GM12872 (cell line): ENCODE measurements around the gene BNC1.

ENCODE experiments used
- TF ChIP-seq, protein P1 (sequence below): IDR thresholded peaks from 3 replicates; pipeline ENCODE4 v1.5.1; 2011; ENCODE audit warnings: low read depth, mild to moderate bottlenecking, low read length, moderate library complexity; ENCODE audit not compliant: insufficient read depth

Gene BNC1

DNA sequence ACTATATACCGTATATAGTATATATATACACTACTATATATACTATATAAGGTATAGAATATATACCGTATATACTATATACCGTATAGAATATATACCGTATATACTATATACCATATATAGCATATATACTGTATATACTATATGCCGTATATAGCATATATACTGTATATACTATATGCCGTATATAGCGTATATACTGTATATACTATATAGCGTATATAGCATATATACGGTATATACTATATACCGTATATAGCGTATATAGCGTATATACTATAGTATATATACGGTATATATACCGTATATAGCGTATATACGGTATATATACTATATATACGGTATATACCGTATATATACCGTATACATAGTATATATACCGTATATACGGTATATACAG, 54.2 kb downstream of the BNC1 start:
- TF ChIP-seq, protein P1, sequence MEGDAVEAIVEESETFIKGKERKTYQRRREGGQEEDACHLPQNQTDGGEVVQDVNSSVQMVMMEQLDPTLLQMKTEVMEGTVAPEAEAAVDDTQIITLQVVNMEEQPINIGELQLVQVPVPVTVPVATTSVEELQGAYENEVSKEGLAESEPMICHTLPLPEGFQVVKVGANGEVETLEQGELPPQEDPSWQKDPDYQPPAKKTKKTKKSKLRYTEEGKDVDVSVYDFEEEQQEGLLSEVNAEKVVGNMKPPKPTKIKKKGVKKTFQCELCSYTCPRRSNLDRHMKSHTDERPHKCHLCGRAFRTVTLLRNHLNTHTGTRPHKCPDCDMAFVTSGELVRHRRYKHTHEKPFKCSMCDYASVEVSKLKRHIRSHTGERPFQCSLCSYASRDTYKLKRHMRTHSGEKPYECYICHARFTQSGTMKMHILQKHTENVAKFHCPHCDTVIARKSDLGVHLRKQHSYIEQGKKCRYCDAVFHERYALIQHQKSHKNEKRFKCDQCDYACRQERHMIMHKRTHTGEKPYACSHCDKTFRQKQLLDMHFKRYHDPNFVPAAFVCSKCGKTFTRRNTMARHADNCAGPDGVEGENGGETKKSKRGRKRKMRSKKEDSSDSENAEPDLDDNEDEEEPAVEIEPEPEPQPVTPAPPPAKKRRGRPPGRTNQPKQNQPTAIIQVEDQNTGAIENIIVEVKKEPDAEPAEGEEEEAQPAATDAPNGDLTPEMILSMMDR: no peak

DNA sequence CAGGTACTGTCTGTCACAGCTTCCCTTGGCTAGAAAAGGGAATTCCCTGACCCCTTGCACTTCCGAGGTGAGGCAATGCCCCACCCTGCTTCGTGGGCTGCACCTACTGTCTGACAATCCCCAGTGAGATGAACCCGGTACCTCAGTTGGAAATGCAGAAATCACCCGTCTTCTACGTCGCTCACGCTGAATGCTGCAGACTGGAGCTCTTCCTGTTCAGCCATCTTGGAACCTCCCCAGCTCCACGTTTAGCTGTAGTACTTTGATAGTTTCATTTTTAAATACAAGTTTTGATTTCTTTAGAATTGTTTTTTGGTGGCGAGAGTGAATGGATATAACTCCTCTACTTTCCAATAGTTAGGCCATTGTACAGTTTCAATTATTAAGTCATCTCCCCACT, 59.0 kb downstream of the BNC1 start:
- TF ChIP-seq, protein P1: no peak

DNA sequence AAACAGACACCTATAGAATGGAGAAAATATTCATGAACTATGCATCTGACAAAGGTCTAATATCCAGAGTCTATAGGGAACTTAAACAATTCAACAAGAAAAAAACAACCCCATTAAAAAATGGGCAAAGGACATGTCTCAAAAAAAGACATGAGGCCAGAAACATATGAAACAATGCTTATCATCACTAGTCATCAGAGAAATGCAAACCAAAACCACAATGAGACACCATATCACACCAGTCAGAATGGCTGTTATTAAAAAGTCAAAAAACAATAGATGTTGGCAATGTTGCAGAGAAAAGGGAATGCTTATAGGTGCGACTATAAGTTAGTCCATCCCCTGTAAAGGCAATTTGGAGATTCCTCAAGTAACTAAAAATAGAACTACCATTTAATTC, 65.4 kb downstream of the BNC1 start:
- TF ChIP-seq, protein P1: no peak

DNA sequence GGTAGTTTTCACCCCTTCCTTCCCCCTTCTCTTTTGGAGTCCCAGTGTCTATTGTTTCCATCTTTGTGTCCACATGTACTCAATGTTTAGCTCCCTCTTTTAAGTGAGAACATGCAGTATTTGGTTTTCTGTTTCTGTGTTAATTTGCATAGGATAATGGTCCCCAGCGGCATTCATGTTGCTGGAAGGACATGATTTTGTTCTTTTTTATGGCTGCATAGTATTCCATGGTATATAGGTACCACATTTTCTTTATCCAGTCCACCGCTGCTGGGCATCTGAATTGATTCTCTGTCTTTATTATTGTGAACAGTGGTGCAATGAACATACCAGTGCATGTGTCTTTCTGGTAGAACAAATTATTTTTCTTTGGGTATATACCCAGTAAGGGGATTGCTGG, 69.2 kb downstream of the BNC1 start:
- TF ChIP-seq, protein P1: no peak

DNA sequence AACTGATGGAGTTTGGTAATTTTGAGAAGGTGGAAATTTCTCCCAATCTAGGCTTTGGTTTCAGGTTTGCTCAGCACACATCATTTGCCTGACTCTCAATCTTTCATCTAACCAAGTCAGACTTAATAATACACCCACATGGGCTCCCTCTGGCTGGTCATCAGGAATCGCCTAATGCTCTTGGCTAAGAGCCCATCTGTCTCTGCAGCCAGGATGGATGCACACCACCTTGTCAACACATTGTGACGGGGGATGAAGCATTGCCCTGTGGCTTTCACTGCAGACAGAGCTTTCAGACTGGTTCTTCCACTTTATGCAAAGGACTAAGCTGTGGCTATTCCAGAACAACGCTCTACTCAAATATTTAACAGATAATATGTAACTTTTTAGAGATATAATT, 73.8 kb downstream of the BNC1 start:
- TF ChIP-seq, protein P1: no peak

DNA sequence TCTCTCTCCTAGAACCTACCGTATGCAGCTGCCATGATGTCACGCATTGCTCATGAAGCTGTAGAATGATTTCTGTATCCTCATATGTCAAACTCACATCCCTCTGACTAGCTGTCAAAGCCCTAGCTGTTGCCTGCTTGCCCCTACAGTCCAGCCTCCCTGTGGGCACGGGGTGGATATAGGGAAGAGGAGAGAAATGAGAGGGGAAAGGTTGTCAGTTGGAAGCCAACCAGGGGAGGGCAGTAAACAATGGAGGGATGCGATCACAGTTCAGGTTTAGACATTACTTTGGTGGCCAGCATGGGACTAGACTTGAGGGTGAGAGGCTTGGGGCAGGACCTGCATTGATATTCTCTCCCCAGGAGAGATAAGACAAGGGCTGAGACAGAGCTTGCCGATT, 75.1 kb downstream of the BNC1 start:
- TF ChIP-seq, protein P1: no peak

DNA sequence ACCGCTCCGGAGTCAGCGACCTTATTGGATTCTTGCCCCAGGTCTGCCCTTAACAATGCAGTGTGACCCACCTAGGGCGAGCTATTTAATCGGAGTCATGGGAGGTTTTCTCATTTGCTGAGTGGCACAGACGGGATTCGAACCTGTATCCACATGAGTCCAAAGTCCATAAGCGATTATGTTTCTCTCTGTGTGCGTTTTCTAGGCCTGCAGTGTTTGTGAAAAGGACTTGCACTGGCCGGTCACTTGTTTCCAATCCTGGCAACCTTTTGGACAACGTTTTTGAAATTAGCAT, 76.2 kb downstream of the BNC1 start:
- TF ChIP-seq, protein P1: no peak
